Measurements from ENCODE around the gene WDR45B. TPM values are rescaled to one million over a fixed set of nuclear protein-coding genes. Genes with fewer than 3 reads are reported as not detected.

WDR45B gene
- total and polyA plus RNA-seq, 7 experiments from 2014 or later, result 30.5 to 91.6 (median 65.6) TPM

DNA sequence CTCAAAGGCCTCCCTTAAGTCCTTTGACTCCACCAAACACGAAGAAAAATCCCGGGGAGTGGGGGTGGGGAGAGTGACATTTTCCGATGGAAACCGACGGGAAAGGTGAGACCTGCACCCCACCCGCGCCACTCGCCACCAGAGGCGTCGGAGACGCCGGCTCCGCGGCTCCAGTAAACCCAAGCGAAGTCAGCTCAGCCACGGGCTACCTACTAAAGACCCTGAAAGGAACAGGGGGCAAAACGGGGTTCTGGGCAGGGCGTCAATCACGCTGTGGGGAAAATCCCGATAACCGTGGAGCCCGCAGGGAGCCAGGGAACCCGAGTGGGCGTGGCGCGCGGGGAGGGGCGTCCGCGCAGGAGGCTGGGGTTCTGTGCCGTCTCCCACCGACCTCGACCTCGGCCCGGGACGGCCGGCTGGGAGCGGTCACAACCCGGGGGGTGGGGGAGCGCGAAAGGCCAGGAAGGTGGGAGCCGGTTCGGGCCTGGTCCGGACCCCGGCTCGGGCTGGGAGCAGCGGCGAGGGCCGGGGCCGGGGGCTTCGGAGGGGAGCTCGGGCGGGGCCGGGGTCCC is 565 bp downstream of the WDR45B start:
- Mint-ChIP-seq H3K36me3 (peaks cover 0 to 12% (median 4%) of the 10 kb centered on the region in 5 donors), H3K27me3 (no peaks in the 10 kb centered on the region), H3K4me1 (peaks cover 23 to 39% (median 32%) of the 10 kb centered on the region in 7 donors), H3K27ac (peak overlapping the region; percentile 59 to 88 (median 77)), H3K4me3 (peak overlapping the region; percentile 78 to 92 (median 84)), H3K9me3 (peaks cover 0 to 2% (median 0%) of the 10 kb centered on the region in 11 donors)
- CTCF ChIA-PET, result interaction anchor here (0.6 kb wide), 1 partner anchor 439 kb away, joined by 3 read pairs; no protein-coding TSS in a partner anchor
- intact Hi-C loops (cut with micrococcal nuclease), result loop anchor here (1.0 to 10.0 kb wide), 9 partner anchors 51 to 404 kb away; partner anchors contain the start of genes CYBC1 (in 2 of the 2), FN3KRP (in 2 of the 2), RAB40B (in 2 of the 2) and TBCD (in 2 of the 2)
- H3K4me3 ChIP-seq (ENCODE audit: low read length), result peak overlapping the region; percentile 90
- peak; percentile 18 to 76 (median 40) for DNase-seq
- H3K36me3 ChIP-seq (ENCODE audit: control insufficient read depth in 2 of 3, insufficient read depth in 3 of 3, low read length in 3 of 3), result peaks cover 0 to 26% (median 10%) of the 10 kb centered on the region in 3 experiments
- no peaks in the 10 kb centered on the region for H3K27me3 ChIP-seq (ENCODE audit: control insufficient read depth in 2 of 2, insufficient read depth in 2 of 2, low read length in 2 of 2)
- H3K27ac ChIP-seq (ENCODE audit: low read depth, low read length), result peak overlapping the region; percentile 94
- no peaks in the 10 kb centered on the region for H3K9me3 ChIP-seq (ENCODE audit: control insufficient read depth in 2 of 3, low read length in 3 of 3)
- POLR2A ChIA-PET, result interaction anchor here (1.3 kb wide), 1 partner anchor 69 kb away, joined by 6 read pairs; the partner anchor contains the start of gene FN3KRP
- peak; percentile 33 for ATAC-seq
- peaks cover 11 to 22% of the 10 kb centered on the region in 2 donors for H3K4me1 ChIP-seq (ENCODE audit: control insufficient read depth in 2 of 2, insufficient read depth in 2 of 2, low read length in 2 of 2)

DNA sequence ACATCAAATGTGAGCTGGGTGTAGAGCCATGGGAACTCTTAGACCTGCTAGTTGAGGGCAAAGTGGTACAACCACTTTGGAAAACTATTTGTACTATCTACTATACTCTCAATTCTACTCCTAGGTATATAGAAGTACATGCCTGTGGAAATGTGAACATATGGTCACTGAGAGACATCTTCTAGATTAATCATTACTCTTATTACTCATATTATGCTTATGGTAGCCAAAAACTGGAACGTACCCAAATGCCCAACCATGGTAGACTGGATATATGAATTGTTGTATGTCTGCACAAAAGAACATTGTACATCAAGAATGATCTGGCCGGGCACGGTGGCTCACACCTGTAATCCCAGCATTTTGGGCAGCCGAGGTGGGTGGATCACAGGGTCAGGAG is 2.7 kb downstream of the WDR45B start:
- H3K36me3 Mint-ChIP-seq, result peaks cover 0 to 20% (median 9%) of the 10 kb centered on the region in 5 donors

DNA sequence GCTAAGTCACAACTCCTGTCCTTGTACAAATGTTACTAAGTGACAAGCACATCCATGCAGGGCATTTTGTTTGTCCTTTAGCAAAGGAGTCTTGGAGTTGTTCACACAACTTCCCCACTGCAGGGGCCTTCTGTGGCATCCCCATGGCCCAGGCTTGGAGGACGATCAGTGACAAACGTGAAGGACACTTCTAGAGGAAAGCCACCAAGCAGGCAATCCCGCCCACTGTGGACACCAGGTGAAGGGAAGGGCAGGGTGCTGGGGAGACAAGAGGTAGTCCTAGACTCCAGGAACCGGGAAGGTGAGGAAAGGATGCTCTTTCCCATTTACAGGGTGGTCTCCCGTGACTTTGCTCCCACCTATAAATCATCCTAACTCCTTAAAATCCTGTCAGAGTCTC is 4.1 kb downstream of the WDR45B start:
- no peak overlapping the region for H3K27ac ChIP-seq (ENCODE audit: low read depth, low read length)
- Mint-ChIP-seq H3K4me3 (peak overlapping the region in 1 of 10 donors; percentile 34), H3K36me3 (peaks cover 0 to 30% (median 18%) of the 10 kb centered on the region in 5 donors), H3K27me3 (no peaks in the 10 kb centered on the region), H3K9me3 (peaks cover 0 to 1% (median 0%) of the 10 kb centered on the region in 11 donors), H3K4me1 (peaks cover 27 to 59% (median 39%) of the 10 kb centered on the region in 7 donors), H3K27ac (no peak overlapping the region)
- POLR2A ChIA-PET, result no interaction called here
- H3K9me3 ChIP-seq (ENCODE audit: control insufficient read depth in 2 of 3, low read length in 3 of 3), result no peaks in the 10 kb centered on the region
- no peaks in the 10 kb centered on the region for H3K27me3 ChIP-seq (ENCODE audit: control insufficient read depth in 2 of 2, insufficient read depth in 2 of 2, low read length in 2 of 2)
- ATAC-seq (no peak), DNase-seq (no peak)
- peaks cover 0 to 60% (median 16%) of the 10 kb centered on the region in 3 experiments for H3K36me3 ChIP-seq (ENCODE audit: control insufficient read depth in 2 of 3, insufficient read depth in 3 of 3, low read length in 3 of 3)
- CTCF ChIA-PET, result no interaction called here
- H3K4me1 ChIP-seq (ENCODE audit: control insufficient read depth in 2 of 2, insufficient read depth in 2 of 2, low read length in 2 of 2), result peaks cover 11 to 25% of the 10 kb centered on the region in 2 donors
- intact Hi-C loops (cut with micrococcal nuclease), result loop anchor here in 1 of 2 donors (10.0 kb wide), 1 partner anchor 149 kb away; no protein-coding TSS in a partner anchor
- H3K4me3 ChIP-seq (ENCODE audit: low read length), result no peak overlapping the region

More for the DNA sequence above, 2.7 kb downstream of the WDR45B start:
- intact Hi-C loops (cut with micrococcal nuclease), result loop anchor here in 1 of 2 donors (10.0 kb wide), 1 partner anchor 151 kb away; no protein-coding TSS in a partner anchor
- Mint-ChIP-seq H3K4me3 (peak overlapping the region; percentile 49 to 92 (median 78)), H3K27ac (peak overlapping the region in 3 of 9 donors; percentile 21 to 33 (median 28)), H3K27me3 (no peaks in the 10 kb centered on the region), H3K9me3 (peaks cover 0 to 2% (median 0%) of the 10 kb centered on the region in 11 donors), H3K4me1 (peaks cover 23 to 46% (median 38%) of the 10 kb centered on the region in 7 donors)
- ChIA-PET CTCF (no interaction called here), POLR2A (no interaction called here)
- H3K4me1 ChIP-seq (ENCODE audit: control insufficient read depth in 2 of 2, insufficient read depth in 2 of 2, low read length in 2 of 2), result peaks cover 11 to 25% of the 10 kb centered on the region in 2 donors
- no peak overlapping the region for H3K27ac ChIP-seq (ENCODE audit: low read depth, low read length)
- ATAC-seq (no peak), DNase-seq (no peak)
- no peaks in the 10 kb centered on the region for H3K9me3 ChIP-seq (ENCODE audit: control insufficient read depth in 2 of 3, low read length in 3 of 3)
- no peak overlapping the region for H3K4me3 ChIP-seq (ENCODE audit: low read length)
- H3K27me3 ChIP-seq (ENCODE audit: control insufficient read depth in 2 of 2, insufficient read depth in 2 of 2, low read length in 2 of 2), result no peaks in the 10 kb centered on the region
- peaks cover 0 to 47% (median 16%) of the 10 kb centered on the region in 3 experiments for H3K36me3 ChIP-seq (ENCODE audit: control insufficient read depth in 2 of 3, insufficient read depth in 3 of 3, low read length in 3 of 3)

DNA sequence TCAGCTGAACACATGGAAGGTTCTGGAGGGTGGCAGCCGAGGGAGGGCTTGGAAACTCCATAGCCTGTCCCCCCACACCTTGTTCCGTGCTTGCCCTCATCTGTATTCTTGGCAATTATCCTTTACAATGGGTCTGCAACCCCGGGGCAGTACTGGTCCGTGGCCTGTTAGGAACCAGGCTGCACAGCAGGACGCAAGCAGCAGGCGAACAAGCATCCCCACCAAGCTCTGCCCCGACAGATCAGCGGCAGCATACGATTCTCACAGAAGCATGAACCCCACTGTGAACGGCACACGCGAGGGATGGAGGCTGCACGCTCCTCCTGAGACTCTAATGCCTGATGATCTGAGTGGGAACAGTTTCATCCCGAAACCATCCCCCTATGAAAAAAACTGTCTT is 6.2 kb downstream of the WDR45B start:
- no peak for ATAC-seq
- ChIA-PET POLR2A (interaction anchor here (0.6 kb wide), 1 partner anchor 16 kb away, joined by 3 read pairs; no protein-coding TSS in a partner anchor), CTCF (no interaction called here)
- H3K4me3 Mint-ChIP-seq, result no peak overlapping the region
- intact Hi-C loops (cut with micrococcal nuclease), result loop anchor here in 1 of 2 donors (10.0 kb wide), 1 partner anchor 147 kb away; no protein-coding TSS in a partner anchor
- Histone ChIP-seq H3K36me3 (ENCODE audit: control insufficient read depth in 2 of 3, insufficient read depth in 3 of 3, low read length in 3 of 3) (peaks cover 0 to 62% (median 16%) of the 10 kb centered on the region in 3 experiments), H3K9me3 (ENCODE audit: control insufficient read depth in 2 of 3, low read length in 3 of 3) (no peaks in the 10 kb centered on the region), H3K4me1 (ENCODE audit: control insufficient read depth in 2 of 2, insufficient read depth in 2 of 2, low read length in 2 of 2) (peaks cover 11 to 18% of the 10 kb centered on the region in 2 donors), H3K27me3 (ENCODE audit: control insufficient read depth in 2 of 2, insufficient read depth in 2 of 2, low read length in 2 of 2) (no peaks in the 10 kb centered on the region), H3K4me3 (ENCODE audit: low read length) (no peak overlapping the region), H3K27ac (ENCODE audit: low read depth, low read length) (no peak overlapping the region)
- H3K4me1 Mint-ChIP-seq, result peaks cover 34 to 70% (median 42%) of the 10 kb centered on the region in 7 donors
- peaks cover 6 to 40% (median 26%) of the 10 kb centered on the region in 5 donors for H3K36me3 Mint-ChIP-seq
- DNase-seq, result no peak
- no peaks in the 10 kb centered on the region for H3K27me3 Mint-ChIP-seq
- H3K27ac Mint-ChIP-seq, result no peak overlapping the region
- peaks cover 0 to 6% (median 0%) of the 10 kb centered on the region in 11 donors for H3K9me3 Mint-ChIP-seq

DNA sequence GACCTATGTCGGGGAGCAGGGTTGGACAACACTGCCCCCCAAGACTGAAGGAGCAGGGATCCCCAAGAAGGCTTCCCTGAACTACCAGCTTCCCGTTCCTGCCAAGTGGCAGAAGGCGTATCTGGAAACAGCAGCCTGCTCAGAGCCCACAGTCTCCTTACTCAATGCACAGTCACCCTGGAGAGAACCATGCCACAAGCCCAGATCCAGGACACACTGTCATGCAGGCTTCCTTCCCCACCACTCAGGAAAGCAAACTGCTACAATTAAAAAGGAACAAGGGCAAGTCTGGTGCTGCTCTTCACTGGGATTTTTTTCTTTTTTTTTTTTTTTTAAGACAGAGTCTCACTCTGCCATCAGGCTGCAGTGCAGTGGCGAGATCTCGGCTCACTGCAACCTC is 8.2 kb downstream of the WDR45B start:
- Mint-ChIP-seq H3K4me3 (peak overlapping the region in 1 of 10 donors; percentile 25), H3K27ac (no peak overlapping the region), H3K27me3 (no peaks in the 10 kb centered on the region), H3K4me1 (peaks cover 23 to 63% (median 33%) of the 10 kb centered on the region in 7 donors), H3K9me3 (peaks cover 0 to 11% (median 0%) of the 10 kb centered on the region in 11 donors), H3K36me3 (peaks cover 12 to 51% (median 36%) of the 10 kb centered on the region in 5 donors)
- Histone ChIP-seq H3K27me3 (ENCODE audit: control insufficient read depth in 2 of 2, insufficient read depth in 2 of 2, low read length in 2 of 2) (no peaks in the 10 kb centered on the region), H3K36me3 (ENCODE audit: control insufficient read depth in 2 of 3, insufficient read depth in 3 of 3, low read length in 3 of 3) (peaks cover 0 to 66% (median 16%) of the 10 kb centered on the region in 3 experiments), H3K4me1 (ENCODE audit: control insufficient read depth in 2 of 2, insufficient read depth in 2 of 2, low read length in 2 of 2) (peaks cover 0 to 4% of the 10 kb centered on the region in 2 donors), H3K9me3 (ENCODE audit: control insufficient read depth in 2 of 3, low read length in 3 of 3) (no peaks in the 10 kb centered on the region), H3K27ac (ENCODE audit: low read depth, low read length) (no peak overlapping the region), H3K4me3 (ENCODE audit: low read length) (no peak overlapping the region)
- intact Hi-C loops (cut with micrococcal nuclease), result loop anchor here in 1 of 2 donors (10.0 kb wide), 1 partner anchor 145 kb away; no protein-coding TSS in a partner anchor
- ChIA-PET POLR2A (interaction anchor here (0.7 kb wide), 1 partner anchor 225 kb away, joined by 5 read pairs; no protein-coding TSS in a partner anchor), CTCF (no interaction called here)
- no peak for ATAC-seq
- no peak for DNase-seq

DNA sequence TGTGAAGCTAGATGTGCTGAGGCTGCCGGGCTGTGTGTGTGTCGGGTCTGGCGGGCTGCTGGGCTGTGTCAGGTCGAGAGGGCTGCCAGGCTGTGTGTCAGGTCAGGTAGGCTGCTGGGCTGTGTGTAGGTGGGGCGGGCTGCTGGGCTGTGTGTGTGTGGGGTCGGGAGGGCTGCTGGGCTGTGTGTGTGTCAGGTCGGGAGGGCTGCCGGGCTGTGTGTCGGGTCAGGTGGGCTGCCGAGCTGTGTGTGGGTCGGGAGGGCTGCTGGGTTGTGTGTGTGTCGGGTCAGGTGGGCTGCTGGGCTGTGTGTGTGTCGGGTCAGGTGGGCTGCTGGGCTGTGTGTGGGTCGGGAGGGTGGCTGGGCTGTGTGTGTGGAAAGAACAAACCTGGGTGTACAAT is 8.6 kb downstream of the WDR45B start:
- ChIA-PET POLR2A (interaction anchor here (0.7 kb wide), 1 partner anchor 225 kb away, joined by 5 read pairs; no protein-coding TSS in a partner anchor), CTCF (no interaction called here)
- peaks cover 0 to 4% of the 10 kb centered on the region in 2 donors for H3K4me1 ChIP-seq (ENCODE audit: control insufficient read depth in 2 of 2, insufficient read depth in 2 of 2, low read length in 2 of 2)
- H3K27ac ChIP-seq (ENCODE audit: low read depth, low read length), result no peak overlapping the region
- ATAC-seq, result peak; percentile 14
- no peak overlapping the region for H3K4me3 ChIP-seq (ENCODE audit: low read length)
- H3K9me3 Mint-ChIP-seq, result peaks cover 0 to 11% (median 0%) of the 10 kb centered on the region in 11 donors
- no peak overlapping the region for H3K27ac Mint-ChIP-seq
- H3K27me3 Mint-ChIP-seq, result no peaks in the 10 kb centered on the region
- H3K9me3 ChIP-seq (ENCODE audit: control insufficient read depth in 2 of 3, low read length in 3 of 3), result no peaks in the 10 kb centered on the region
- H3K4me3 Mint-ChIP-seq, result peak overlapping the region in 2 of 10 donors; percentile 25 to 45
- H3K27me3 ChIP-seq (ENCODE audit: control insufficient read depth in 2 of 2, insufficient read depth in 2 of 2, low read length in 2 of 2), result no peaks in the 10 kb centered on the region
- DNase-seq, result no peak
- peaks cover 0 to 69% (median 16%) of the 10 kb centered on the region in 3 experiments for H3K36me3 ChIP-seq (ENCODE audit: control insufficient read depth in 2 of 3, insufficient read depth in 3 of 3, low read length in 3 of 3)
- intact Hi-C loops (cut with micrococcal nuclease), result loop anchor here in 1 of 2 donors (10.0 kb wide), 1 partner anchor 145 kb away; no protein-coding TSS in a partner anchor
- peaks cover 23 to 63% (median 35%) of the 10 kb centered on the region in 7 donors for H3K4me1 Mint-ChIP-seq
- peaks cover 12 to 51% (median 36%) of the 10 kb centered on the region in 5 donors for H3K36me3 Mint-ChIP-seq
